ENCODE measurements around the gene TSSK2. TPM values are rescaled to one million over a fixed set of nuclear protein-coding genes. Genes with fewer than 3 reads are reported as not detected.

Gene TSSK2
- total RNA-seq, 1 experiment from 2014 or later: not detected

DNA sequence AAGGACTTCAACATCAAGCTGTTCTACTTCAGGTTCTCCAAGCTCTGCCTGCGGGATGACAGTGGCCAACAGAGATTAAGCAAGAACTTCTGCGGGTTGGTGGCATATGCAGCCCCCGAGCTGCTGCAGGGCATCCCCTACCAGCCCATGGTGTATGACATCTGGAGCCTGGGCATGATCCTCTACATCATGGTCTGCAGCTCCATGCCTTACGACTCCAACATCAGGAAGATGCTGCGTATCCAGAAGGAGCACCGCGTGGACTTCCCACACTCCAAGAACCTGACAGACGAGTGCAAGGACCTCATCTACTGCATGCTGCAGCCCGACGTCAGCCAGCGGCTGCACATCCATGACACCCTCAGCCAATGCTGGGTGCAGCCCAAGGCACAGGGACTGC lies 6.1 kb upstream of the TSSK2 start:
- DNase-seq (ENCODE audit: low read depth): no peak

- no peak for DNase-seq (ENCODE audit: low read depth)
Measured at GRCh38 chr22:19125474-19126308, 5.4 kb upstream of the TSSK2 start.

GRCh38 chr22:19126309-19127273 lies 4.5 kb upstream of the TSSK2 start:
- no peak for DNase-seq (ENCODE audit: low read depth)

DNA sequence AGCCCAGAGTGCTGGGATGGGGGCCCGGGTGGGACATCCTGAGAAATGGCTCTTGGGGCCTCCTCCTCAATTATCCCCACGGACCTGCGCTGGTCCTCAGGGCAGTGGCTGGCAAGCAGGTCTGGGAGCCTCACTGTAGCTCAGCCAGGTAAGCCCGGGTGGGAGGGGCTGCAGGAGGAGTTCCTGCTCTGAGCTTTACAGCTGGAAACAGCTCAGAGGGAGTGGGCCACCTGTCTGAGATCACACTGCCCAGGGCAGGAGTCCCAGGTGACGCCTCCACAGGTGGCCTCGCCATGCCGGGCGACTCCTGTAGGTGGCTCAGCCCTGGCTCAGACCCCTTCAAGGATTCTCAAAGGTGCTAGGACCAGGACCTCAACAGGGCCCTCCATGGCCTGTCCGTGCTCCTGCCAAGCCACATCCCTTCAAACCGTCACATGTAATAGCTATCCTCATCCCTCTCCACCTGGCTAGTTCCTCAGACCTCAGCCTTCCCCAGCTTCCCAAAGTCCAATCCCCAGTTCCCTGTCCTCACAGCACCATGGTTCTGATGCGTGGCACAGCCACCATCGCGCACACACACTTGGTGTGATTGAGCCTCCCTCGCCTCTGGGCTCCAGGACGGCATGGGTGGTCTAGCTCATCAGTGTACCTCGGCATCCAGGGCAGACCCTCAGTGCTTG lies 3.6 kb upstream of the TSSK2 start:
- DNase-seq (ENCODE audit: low read depth): no peak

- no peak for DNase-seq (ENCODE audit: low read depth)
Measured at GRCh38 chr22:19128009-19128401, 3.1 kb upstream of the TSSK2 start.

DNA sequence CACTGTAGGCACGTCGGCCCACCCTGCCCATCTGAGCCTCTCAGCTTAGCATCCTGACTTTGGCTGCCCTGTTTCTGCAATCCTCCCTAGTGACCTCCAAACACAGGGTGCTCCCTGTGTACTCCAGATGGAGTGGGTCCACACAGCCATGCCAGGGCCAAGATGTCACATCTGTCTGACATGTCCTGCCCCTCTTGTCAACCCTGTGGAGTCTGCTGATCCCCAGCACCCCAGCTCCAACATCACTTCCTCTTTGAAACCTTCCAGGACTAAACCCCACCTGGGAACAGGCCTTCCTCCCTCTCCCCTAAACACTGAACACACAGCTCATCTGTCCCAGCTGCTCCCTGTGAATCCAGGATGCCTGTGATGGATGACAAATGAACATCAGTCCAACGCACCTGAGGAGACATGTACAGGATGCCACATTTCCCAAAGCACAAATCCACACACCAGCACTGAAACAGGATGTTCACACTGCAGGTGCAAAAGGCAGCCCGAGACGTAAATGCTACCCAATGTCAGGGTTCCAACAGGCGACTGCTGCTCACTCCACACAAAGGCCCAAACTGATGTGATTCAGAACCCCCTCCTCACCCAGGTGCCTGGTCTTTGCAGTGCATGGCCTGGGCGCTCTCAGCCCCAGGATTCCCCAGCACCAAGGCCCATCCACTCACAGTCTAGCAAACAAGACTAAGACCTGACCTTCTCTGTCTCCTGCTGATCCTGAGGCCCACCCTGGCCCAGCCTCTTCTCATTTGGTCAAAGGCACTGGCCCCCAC lies 2.0 kb upstream of the TSSK2 start:
- DNase-seq (ENCODE audit: low read depth): no peak

DNA sequence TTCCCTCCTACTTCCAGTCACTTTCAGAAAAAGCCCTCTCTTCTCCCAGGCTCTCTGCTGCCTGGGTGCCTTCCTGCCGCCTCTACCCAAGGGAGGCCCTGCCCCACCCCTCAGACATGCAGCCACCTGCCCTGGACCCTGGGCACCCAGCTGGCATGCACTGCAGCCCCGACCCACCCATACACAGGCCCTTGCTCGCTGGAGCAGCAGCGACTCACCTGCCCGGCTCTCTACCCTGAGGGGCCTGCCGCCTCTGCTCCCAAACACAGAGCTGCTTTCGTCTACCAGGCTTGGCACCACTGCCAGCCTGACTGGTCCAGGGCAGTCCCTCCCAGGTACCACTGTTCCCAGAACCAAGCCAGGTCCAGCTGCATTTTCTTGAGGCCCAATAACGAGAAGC lies 1.2 kb upstream of the TSSK2 start:
- DNase-seq (ENCODE audit: low read depth): no peak

GRCh38 chr22:19131685-19132015 lies 542 bp downstream of the TSSK2 start:
- DNase-seq (ENCODE audit: low read depth): no peak

DNA sequence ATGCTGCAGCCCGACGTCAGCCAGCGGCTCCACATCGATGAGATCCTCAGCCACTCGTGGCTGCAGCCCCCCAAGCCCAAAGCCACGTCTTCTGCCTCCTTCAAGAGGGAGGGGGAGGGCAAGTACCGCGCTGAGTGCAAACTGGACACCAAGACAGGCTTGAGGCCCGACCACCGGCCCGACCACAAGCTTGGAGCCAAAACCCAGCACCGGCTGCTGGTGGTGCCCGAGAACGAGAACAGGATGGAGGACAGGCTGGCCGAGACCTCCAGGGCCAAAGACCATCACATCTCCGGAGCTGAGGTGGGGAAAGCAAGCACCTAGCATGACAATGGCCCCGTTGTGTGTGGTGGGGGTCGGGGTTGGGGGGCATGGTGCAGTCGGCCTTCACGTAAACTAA lies 1.0 kb downstream of the TSSK2 start:
- DNase-seq (ENCODE audit: low read depth): no peak

DNA sequence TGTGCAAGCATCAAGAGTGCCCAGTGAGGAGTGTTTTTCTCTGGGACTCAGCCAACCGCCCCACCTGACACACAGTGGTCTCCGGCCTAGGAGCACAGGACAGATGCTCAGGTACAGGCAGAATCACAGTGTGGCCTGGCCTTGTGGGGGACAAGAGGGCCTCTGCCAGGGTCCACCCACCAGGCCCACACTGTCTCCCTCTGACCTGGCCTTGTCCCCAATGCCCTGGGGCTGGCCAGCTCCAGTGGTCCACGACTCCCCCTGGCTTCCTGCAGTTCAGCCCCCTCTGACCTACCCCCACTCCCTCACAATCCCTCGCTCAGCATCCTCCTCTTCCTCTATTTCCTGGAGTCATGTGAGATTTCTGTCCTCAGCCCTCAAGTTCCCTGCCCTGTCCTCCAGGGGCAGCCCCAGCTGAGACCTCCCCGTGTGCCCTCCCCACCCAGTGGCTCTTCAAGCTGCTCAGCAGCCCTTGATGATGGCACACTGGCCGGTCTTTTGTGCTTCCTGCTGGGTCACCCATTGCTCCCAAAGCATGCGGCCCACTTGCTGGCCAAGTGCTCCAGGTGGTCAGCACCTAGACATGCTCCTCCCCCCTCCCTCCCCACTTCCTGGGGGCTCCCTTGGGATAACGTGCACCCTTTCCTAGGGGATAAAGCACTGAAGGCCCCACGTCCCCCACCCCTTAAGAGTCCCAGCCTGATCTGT lies 1.7 kb downstream of the TSSK2 start:
- DNase-seq (ENCODE audit: low read depth): no peak

GRCh38 chr22:19133561-19133960 lies 2.5 kb downstream of the TSSK2 start:
- no peak for DNase-seq (ENCODE audit: low read depth)

- DNase-seq (ENCODE audit: low read depth): no peak
Measured at GRCh38 chr22:19134176-19134831, 3.2 kb downstream of the TSSK2 start.

DNA sequence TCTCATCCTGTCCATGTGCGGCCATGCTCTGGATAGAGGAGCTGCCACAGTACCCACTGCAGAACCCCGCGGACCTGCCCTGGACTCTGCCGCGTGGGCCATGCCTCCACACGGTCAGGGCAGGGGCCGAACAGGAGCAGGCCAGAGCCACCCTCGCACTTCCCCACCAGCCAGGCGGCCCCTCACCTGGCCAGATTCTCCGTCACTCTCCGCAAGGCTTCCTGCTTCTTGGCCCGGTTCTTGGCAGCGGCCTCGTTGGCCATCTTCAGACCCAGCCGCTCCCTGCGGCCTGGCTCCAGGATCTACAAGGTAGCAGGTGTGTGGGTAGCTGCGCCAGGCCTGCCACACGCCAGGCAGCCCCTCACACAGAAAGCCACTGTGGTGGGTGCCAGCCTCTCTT lies 3.8 kb downstream of the TSSK2 start:
- no peak for DNase-seq (ENCODE audit: low read depth)

- no peak for DNase-seq (ENCODE audit: low read depth)
Measured at GRCh38 chr22:19136915-19137314, 5.8 kb downstream of the TSSK2 start.

DNA sequence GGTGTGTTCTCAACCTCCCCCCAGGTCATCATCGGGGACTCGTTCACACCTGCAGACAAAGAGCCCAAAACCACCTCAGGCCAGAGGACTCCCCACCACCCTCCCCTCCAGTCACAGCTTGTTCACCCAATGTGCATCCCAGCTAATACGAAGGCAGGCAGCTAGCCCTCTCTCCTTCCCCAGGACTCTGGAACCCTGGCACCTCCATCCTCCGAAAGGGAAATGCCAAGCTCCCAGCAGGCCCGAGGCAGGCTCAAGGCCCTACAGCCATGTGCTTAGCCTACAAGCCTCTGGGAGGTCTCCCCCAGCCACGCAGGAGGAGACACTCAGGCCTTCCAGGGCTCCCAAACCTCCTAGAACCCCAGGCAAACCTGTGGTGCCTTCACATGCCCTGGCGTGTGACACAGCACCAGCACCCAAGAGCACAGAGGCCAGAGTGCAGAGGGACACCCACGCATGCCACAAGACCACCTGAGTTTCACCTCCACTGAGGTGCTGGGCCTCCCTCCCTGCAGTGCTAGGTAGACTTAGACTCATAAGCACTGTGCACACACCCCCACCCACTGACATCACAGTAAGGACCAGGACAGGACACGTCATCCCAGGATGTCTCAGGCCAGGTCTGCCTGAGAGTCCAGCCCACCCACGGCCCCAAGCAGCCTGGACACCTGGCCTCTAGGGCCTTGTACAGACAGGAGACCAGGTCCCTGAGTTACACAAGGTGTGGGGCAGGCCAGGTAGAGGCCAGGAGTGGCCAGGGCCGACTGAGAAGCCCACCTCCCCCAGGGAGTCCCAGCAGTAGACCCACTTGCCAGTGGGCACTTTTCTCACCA lies 6.5 kb downstream of the TSSK2 start:
- DNase-seq (ENCODE audit: low read depth): no peak

GRCh38 chr22:19138217-19139000 lies 7.3 kb downstream of the TSSK2 start:
- no peak for DNase-seq (ENCODE audit: low read depth)

- DNase-seq (ENCODE audit: low read depth): no peak
Measured at GRCh38 chr22:19139001-19139356, 7.9 kb downstream of the TSSK2 start.

DNA sequence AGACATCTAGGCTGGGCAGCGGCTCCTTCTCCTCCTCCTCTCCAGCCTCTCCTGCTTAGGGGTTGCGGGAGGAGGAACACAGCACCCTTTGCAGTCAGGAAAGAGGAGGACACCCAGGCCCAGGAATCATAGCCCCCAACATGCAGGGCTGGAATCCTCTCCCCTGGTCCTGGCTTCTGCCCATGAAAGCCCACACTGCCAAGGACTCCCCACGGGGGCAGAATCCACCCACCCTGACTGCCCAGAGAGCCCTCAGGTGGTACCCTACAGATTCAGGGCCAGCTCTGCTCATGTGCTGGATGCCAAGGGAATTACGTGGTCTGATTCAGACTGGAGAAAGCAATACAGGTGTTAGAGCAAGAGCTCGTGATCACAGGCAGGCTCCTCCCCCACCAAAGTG lies 8.9 kb downstream of the TSSK2 start:
- DNase-seq (ENCODE audit: low read depth): no peak

GRCh38 chr22:19142394-19142793 lies 11.3 kb downstream of the TSSK2 start:
- DNase-seq (ENCODE audit: low read depth): no peak
